ENCODE results near the gene PTPRN2. TPM values are rescaled to one million over a fixed set of nuclear protein-coding genes. Genes with fewer than 3 reads are reported as not detected.
"Not testable (repeated sequence)": the region's sequence is repeated elsewhere in the genome, so short reads cannot be mapped to it uniquely, and the experiment has no call there.

Gene PTPRN2
- polyA plus RNA-seq, 4 donors, result 1.6 to 11.7 (median 4.0) TPM

DNA sequence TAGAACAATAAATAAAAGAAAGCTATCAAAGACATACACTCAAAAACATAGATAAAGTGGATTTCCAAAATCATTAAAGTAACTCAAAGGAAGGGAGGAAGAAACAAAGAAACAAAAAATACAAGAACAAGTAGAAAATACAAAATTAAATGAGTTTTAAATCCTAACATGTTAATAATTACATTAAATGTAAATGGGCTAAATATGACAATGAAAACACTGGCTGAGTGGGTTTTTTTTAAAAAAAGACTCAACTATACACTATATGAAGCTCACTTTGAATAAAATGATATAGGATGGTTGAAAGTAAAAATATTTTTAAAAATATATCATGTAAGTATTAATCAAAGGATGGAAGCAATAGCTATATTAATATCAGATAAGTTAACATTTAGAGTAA is 371.4 kb downstream of the PTPRN2 start:
- Histone ChIP-seq H3K36me3 (ENCODE audit: control insufficient read depth in 3 of 3, insufficient read depth in 2 of 3, low read depth in 1 of 3, low read length in 3 of 3) (no peaks in the 10 kb centered on the region), H3K9me3 (ENCODE audit: control insufficient read depth in 2 of 2, insufficient read depth in 1 of 2, low read depth in 1 of 2, low read length in 1 of 2) (peaks cover 0 to 11% of the 10 kb centered on the region in 2 donors), H3K4me1 (ENCODE audit: control insufficient read depth in 3 of 3, insufficient read depth in 2 of 3, low read depth in 1 of 3, low read length in 2 of 3) (no peaks in the 10 kb centered on the region), H3K4me3 (ENCODE audit: low read depth in 1 of 3, low read length in 3 of 3) (no peak overlapping the region), H3K27me3 (ENCODE audit: control insufficient read depth in 3 of 3, insufficient read depth in 3 of 3, low read length in 3 of 3) (no peaks in the 10 kb centered on the region), H3K27ac (ENCODE audit: low read depth in 1 of 3, low read length in 2 of 3) (no peak overlapping the region)
- DNase-seq, result no peak
- no peak for FAIRE-seq

DNA sequence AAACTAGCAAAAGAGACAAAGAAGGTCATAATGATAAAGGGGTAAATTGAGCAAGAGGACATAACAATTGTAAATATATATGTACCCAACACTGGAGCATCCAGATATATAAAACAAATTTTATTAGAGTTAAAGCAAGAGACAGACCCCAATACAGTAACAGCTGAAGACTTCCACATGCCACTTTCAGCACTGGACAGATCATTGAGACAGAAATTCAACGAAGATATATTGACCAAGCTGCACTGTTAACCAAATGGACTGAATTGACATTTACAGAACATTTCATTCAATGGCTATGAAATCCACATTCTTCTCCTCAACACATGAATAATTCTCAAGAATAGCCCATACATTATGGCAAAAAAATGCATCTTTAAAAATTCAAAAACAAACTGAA is 378.2 kb downstream of the PTPRN2 start:
- DNase-seq, result no peak
- H3K27me3 ChIP-seq (ENCODE audit: control insufficient read depth in 3 of 3, insufficient read depth in 3 of 3, low read length in 3 of 3), result no peaks in the 10 kb centered on the region
- H3K4me3 ChIP-seq (ENCODE audit: low read depth in 1 of 3, low read length in 3 of 3), result no peak overlapping the region
- no peak overlapping the region for H3K27ac ChIP-seq (ENCODE audit: low read depth in 1 of 3, low read length in 2 of 3)
- peaks cover 0 to 16% of the 10 kb centered on the region in 2 donors for H3K9me3 ChIP-seq (ENCODE audit: control insufficient read depth in 2 of 2, insufficient read depth in 1 of 2, low read depth in 1 of 2, low read length in 1 of 2)
- H3K4me1 ChIP-seq (ENCODE audit: control insufficient read depth in 3 of 3, insufficient read depth in 2 of 3, low read depth in 1 of 3, low read length in 2 of 3), result no peaks in the 10 kb centered on the region
- WGBS, 3 donors, result 55 to 79% (median 71%) methylated on average over 1 of the region's 1 CpG
- no peak for FAIRE-seq
- no peaks in the 10 kb centered on the region for H3K36me3 ChIP-seq (ENCODE audit: control insufficient read depth in 3 of 3, insufficient read depth in 2 of 3, low read depth in 1 of 3, low read length in 3 of 3)

DNA sequence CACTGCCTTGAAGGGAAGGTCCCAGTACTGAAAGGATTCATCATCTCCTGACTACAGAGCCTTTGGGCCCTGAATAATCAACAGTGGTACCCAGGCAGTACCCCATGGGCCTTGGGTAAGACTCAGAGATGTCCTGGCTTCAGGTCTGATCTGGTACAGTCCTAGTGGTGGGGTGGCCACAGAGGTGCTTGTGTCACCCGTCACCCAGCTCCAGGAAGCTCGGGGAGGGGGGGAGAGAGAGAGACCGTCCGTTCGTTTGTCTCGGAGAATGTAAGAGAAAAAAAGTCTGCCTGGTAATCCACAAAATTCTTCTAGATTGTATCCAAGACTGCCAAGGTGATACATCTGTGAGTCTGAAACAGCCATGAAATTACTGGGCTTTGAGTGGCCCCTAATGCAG is 381.3 kb downstream of the PTPRN2 start:
- DNase-seq (no peak), FAIRE-seq (no peak)
- H3K27me3 ChIP-seq (ENCODE audit: control insufficient read depth in 3 of 3, insufficient read depth in 3 of 3, low read length in 3 of 3), result no peaks in the 10 kb centered on the region
- H3K36me3 ChIP-seq (ENCODE audit: control insufficient read depth in 3 of 3, insufficient read depth in 2 of 3, low read depth in 1 of 3, low read length in 3 of 3), result no peaks in the 10 kb centered on the region
- H3K27ac ChIP-seq (ENCODE audit: low read depth in 1 of 3, low read length in 2 of 3), result no peak overlapping the region
- peaks cover 0 to 16% of the 10 kb centered on the region in 2 donors for H3K9me3 ChIP-seq (ENCODE audit: control insufficient read depth in 2 of 2, insufficient read depth in 1 of 2, low read depth in 1 of 2, low read length in 1 of 2)
- 90 to 94% (median 94%) methylated on average over 6 of the region's 6 CpGs for WGBS, 3 donors
- no peak overlapping the region for H3K4me3 ChIP-seq (ENCODE audit: low read depth in 1 of 3, low read length in 3 of 3)
- no peaks in the 10 kb centered on the region for H3K4me1 ChIP-seq (ENCODE audit: control insufficient read depth in 3 of 3, insufficient read depth in 2 of 3, low read depth in 1 of 3, low read length in 2 of 3)

DNA sequence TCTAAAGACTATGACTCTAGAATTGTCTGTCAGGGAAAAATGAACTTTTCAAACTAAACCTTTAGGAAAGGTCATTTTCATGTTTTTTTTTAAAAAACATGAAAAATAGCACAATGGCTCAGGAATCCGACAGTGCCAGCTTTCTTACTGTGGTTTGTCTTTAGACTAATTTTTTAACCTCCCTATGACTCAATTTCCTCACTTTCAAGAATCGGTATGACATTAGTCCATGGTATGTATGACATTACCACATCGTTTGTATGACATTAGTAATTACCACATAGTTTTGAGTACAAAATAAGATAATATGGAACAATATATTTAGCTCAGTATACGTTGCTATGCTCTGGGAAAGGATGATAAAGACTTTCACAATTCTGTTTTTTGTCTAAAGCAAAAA is 383.2 kb downstream of the PTPRN2 start:
- DNase-seq (no peak), FAIRE-seq (no peak)
- Histone ChIP-seq H3K4me1 (ENCODE audit: control insufficient read depth in 3 of 3, insufficient read depth in 2 of 3, low read depth in 1 of 3, low read length in 2 of 3) (no peaks in the 10 kb centered on the region), H3K27me3 (ENCODE audit: control insufficient read depth in 3 of 3, insufficient read depth in 3 of 3, low read length in 3 of 3) (no peaks in the 10 kb centered on the region), H3K9me3 (ENCODE audit: control insufficient read depth in 2 of 2, insufficient read depth in 1 of 2, low read depth in 1 of 2, low read length in 1 of 2) (peaks cover 0 to 18% of the 10 kb centered on the region in 2 donors), H3K27ac (ENCODE audit: low read depth in 1 of 3, low read length in 2 of 3) (no peak overlapping the region), H3K4me3 (ENCODE audit: low read depth in 1 of 3, low read length in 3 of 3) (no peak overlapping the region), H3K36me3 (ENCODE audit: control insufficient read depth in 3 of 3, insufficient read depth in 2 of 3, low read depth in 1 of 3, low read length in 3 of 3) (no peaks in the 10 kb centered on the region)
- 70 to 80% (median 74%) methylated on average over 4 of the region's 4 CpGs for WGBS, 3 donors

DNA sequence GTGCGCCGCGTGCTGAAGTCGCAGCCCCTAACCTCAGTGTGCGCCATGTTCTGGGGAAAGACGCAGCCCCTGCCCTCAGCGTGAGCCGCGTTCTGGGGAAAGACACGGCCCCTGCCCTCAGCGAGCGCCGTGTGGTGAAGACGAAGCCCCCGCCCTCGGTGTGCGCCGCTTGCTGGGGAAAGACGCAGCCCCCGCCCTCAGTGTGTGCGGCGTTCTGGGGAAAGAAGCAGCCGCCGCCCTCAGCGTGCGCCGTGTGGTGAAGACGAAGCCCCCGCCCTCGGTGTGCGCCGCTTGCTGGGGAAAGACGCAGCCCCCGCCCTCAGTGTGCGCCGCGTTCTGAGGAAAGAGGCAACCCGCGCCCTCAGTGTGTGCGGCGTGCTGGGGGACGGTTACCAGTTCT is 383.7 kb downstream of the PTPRN2 start:
- H3K36me3 ChIP-seq (ENCODE audit: control insufficient read depth in 3 of 3, insufficient read depth in 2 of 3, low read depth in 1 of 3, low read length in 3 of 3); H3K4me1 ChIP-seq (ENCODE audit: control insufficient read depth in 3 of 3, insufficient read depth in 2 of 3, low read depth in 1 of 3, low read length in 2 of 3); H3K27ac ChIP-seq (ENCODE audit: low read depth in 1 of 3, low read length in 2 of 3); DNase-seq; H3K27me3 ChIP-seq (ENCODE audit: control insufficient read depth in 3 of 3, insufficient read depth in 3 of 3, low read length in 3 of 3); H3K4me3 ChIP-seq (ENCODE audit: low read depth in 1 of 3, low read length in 3 of 3); FAIRE-seq: not testable (repeated sequence)
- WGBS, 3 donors, result 23 to 62% (median 54%) methylated on average over 42 of the region's 42 CpGs
- H3K9me3 ChIP-seq (ENCODE audit: control insufficient read depth in 2 of 2, insufficient read depth in 1 of 2, low read depth in 1 of 2, low read length in 1 of 2), result peaks cover 0 to 23% of the 10 kb centered on the region in 2 donors

DNA sequence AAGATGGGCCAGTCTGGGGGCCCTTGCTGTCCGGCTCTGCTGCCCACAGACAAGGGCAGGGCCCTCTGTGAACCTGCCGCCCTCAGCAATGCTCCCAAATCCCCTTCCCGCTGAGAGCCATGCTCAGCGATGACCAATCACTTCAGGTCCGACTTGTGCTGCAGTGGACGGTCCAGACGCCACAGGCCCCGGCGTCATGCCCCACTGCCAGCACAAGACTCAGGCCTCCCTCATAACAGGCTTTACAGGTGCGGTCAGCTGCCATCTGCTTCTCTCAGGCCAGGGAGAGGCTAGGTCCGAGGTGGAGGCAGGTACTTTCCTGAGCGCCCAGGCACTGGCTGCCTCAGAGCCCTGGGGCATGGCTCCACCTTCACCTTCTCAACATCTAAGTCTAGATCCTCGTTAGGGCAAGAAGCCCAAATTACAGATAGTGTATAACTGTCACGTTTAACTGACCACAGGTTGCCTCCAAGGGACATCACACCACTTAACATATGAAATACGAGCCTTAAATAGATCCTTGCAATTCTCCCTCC is 393.2 kb downstream of the PTPRN2 start:
- Histone ChIP-seq H3K36me3 (ENCODE audit: control insufficient read depth in 3 of 3, insufficient read depth in 2 of 3, low read depth in 1 of 3, low read length in 3 of 3) (no peaks in the 10 kb centered on the region), H3K27ac (ENCODE audit: low read depth in 1 of 3, low read length in 2 of 3) (no peak overlapping the region), H3K4me3 (ENCODE audit: low read depth in 1 of 3, low read length in 3 of 3) (no peak overlapping the region), H3K4me1 (ENCODE audit: control insufficient read depth in 3 of 3, insufficient read depth in 2 of 3, low read depth in 1 of 3, low read length in 2 of 3) (no peaks in the 10 kb centered on the region), H3K27me3 (ENCODE audit: control insufficient read depth in 3 of 3, insufficient read depth in 3 of 3, low read length in 3 of 3) (no peaks in the 10 kb centered on the region), H3K9me3 (ENCODE audit: control insufficient read depth in 2 of 2, insufficient read depth in 1 of 2, low read depth in 1 of 2, low read length in 1 of 2) (peaks cover 0 to 65% of the 10 kb centered on the region in 2 donors)
- DNase-seq (no peak), FAIRE-seq (no peak)
- WGBS, 3 donors, result 85 to 88% (median 86%) methylated on average over 15 of the region's 15 CpGs

DNA sequence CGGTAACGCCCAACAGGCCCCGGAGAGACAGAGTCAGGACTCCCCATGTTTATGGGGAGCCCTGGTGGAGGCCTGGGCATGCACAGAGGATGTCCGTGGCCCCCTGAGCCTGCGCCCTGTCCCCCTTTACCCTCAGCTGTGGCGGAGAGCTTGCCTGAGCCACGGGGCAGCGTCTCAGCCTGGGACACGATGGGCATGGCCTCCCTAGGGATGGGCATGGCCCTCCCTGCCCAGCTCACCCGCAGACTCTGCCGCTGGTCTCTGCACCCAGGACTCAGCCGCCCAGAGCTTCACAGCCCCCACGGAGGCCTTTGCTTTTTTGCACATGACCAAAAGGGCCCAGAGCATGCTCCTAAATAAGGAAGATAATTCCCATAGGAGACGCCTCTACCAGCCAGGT is 394.2 kb downstream of the PTPRN2 start:
- Histone ChIP-seq H3K4me1 (ENCODE audit: control insufficient read depth in 3 of 3, insufficient read depth in 2 of 3, low read depth in 1 of 3, low read length in 2 of 3) (no peaks in the 10 kb centered on the region), H3K27me3 (ENCODE audit: control insufficient read depth in 3 of 3, insufficient read depth in 3 of 3, low read length in 3 of 3) (no peaks in the 10 kb centered on the region), H3K4me3 (ENCODE audit: low read depth in 1 of 3, low read length in 3 of 3) (no peak overlapping the region), H3K9me3 (ENCODE audit: control insufficient read depth in 2 of 2, insufficient read depth in 1 of 2, low read depth in 1 of 2, low read length in 1 of 2) (peaks cover 0 to 70% of the 10 kb centered on the region in 2 donors), H3K36me3 (ENCODE audit: control insufficient read depth in 3 of 3, insufficient read depth in 2 of 3, low read depth in 1 of 3, low read length in 3 of 3) (no peaks in the 10 kb centered on the region), H3K27ac (ENCODE audit: low read depth in 1 of 3, low read length in 2 of 3) (no peak overlapping the region)
- DNase-seq, result no peak
- 88 to 94% (median 92%) methylated on average over 14 of the region's 14 CpGs for WGBS, 3 donors
- FAIRE-seq, result no peak

DNA sequence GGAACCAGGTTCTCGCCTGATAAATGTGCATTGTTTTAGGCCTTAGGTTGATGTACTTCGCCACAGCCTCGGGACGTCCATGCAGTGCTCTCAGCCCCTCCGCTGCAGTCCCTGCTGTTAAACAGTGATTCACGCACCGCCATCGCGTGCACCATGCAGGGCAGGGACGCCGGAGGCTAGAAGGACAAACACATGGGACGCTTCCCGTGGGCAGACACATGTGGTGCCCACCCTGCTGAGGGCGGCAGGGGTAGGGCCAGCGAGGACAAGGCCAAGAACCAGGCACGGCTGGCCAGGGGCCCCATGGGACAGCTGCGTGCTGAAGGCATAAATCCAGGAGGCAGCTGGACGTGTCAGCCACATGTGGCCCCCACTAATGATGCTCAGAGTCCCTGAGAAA is 394.7 kb downstream of the PTPRN2 start:
- FAIRE-seq (no peak), DNase-seq (no peak)
- WGBS, 3 donors, result 88 to 92% (median 89%) methylated on average over 18 of the region's 18 CpGs
- no peaks in the 10 kb centered on the region for H3K4me1 ChIP-seq (ENCODE audit: control insufficient read depth in 3 of 3, insufficient read depth in 2 of 3, low read depth in 1 of 3, low read length in 2 of 3)
- no peak overlapping the region for H3K4me3 ChIP-seq (ENCODE audit: low read depth in 1 of 3, low read length in 3 of 3)
- no peaks in the 10 kb centered on the region for H3K36me3 ChIP-seq (ENCODE audit: control insufficient read depth in 3 of 3, insufficient read depth in 2 of 3, low read depth in 1 of 3, low read length in 3 of 3)
- no peak overlapping the region for H3K27ac ChIP-seq (ENCODE audit: low read depth in 1 of 3, low read length in 2 of 3)
- H3K9me3 ChIP-seq (ENCODE audit: control insufficient read depth in 2 of 2, insufficient read depth in 1 of 2, low read depth in 1 of 2, low read length in 1 of 2), result peaks cover 0 to 70% of the 10 kb centered on the region in 2 donors
- no peaks in the 10 kb centered on the region for H3K27me3 ChIP-seq (ENCODE audit: control insufficient read depth in 3 of 3, insufficient read depth in 3 of 3, low read length in 3 of 3)

DNA sequence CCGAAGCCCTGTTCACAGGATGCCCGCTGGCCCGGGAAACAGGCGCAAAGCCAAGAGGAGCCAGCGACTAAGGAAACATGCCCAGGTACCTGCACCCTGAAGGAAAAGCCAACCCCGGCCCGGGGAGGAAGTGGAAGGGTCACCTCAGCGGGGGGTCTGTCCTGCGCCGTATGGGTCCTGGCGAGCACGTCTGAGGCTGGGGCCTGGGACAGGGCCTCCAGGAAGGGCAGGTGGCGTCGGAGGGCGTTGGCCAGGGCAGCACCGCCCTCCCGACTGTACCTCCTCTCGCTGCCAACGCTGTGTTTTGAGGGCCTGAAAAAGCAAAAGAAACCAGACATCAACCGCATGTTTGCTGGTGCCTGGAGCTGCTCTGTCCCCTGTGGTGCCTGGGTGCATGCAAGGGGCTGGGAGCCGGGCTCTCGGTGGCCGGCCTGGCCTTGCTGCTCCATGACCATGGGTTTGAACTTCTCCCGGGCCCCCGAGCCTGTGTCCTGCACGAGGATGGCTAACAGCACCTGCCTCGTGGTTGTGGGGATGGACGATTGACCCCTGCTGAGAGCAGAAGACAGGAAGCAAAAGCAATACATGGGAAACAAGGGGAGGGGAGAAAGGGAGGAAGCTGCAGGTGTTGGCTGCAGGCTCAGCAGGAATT is 395.3 kb downstream of the PTPRN2 start:
- FAIRE-seq (no peak), DNase-seq (no peak)
- WGBS, 3 donors, result 89 to 92% (median 92%) methylated on average over 28 of the region's 28 CpGs
- H3K27ac ChIP-seq (ENCODE audit: low read depth in 1 of 3, low read length in 2 of 3), result no peak overlapping the region
- H3K9me3 ChIP-seq (ENCODE audit: control insufficient read depth in 2 of 2, insufficient read depth in 1 of 2, low read depth in 1 of 2, low read length in 1 of 2), result peaks cover 0 to 75% of the 10 kb centered on the region in 2 donors
- no peaks in the 10 kb centered on the region for H3K36me3 ChIP-seq (ENCODE audit: control insufficient read depth in 3 of 3, insufficient read depth in 2 of 3, low read depth in 1 of 3, low read length in 3 of 3)
- H3K4me3 ChIP-seq (ENCODE audit: low read depth in 1 of 3, low read length in 3 of 3), result no peak overlapping the region
- H3K4me1 ChIP-seq (ENCODE audit: control insufficient read depth in 3 of 3, insufficient read depth in 2 of 3, low read depth in 1 of 3, low read length in 2 of 3), result no peaks in the 10 kb centered on the region
- H3K27me3 ChIP-seq (ENCODE audit: control insufficient read depth in 3 of 3, insufficient read depth in 3 of 3, low read length in 3 of 3), result no peaks in the 10 kb centered on the region
